ENCODE measurements around the gene PPP1CC. TPM values are rescaled to one million over a fixed set of nuclear protein-coding genes. Genes with fewer than 3 reads are reported as not detected.

The PPP1CC gene
- total RNA-seq, 4 donors from 2014 or later, result 87.3 to 127 (median 104) TPM

DNA sequence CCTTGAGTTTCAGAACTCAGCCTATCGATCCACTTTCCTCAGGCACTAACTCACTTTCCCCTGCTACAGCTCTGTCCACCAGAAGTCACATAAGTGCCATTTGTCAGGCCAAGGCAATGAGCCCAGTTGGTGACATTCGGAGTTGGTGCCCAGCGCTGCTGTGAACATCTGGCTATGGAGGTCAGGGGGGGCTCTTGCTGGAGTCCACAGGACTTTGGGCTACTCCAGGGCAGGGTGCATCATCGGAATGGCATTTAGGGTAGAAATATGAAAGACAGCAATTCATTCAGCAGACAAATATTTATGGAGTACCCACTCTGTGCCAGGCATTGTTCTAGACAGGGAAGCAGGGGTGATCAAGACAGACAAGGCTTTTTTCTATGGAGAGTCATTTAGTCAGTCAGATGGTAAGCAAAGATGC is 1.5 kb upstream of the PPP1CC start:
- ATAC-seq (ENCODE audit: low FRiP score) (peak; percentile 16), DNase-seq (ENCODE audit: low spot score) (no peak)

GRCh38 chr12:110743571-110744093 is 941 bp upstream of the PPP1CC start:
- DNase-seq (ENCODE audit: low spot score), result peak; percentile 49
- peak; percentile 33 for ATAC-seq (ENCODE audit: low FRiP score)
- TF ChIP-seq CTCF (IDR thresholded peaks at IDR 0.05), result no peak

More for the DNA sequence above, 1.5 kb upstream of the PPP1CC start:
- TF ChIP-seq CTCF (IDR thresholded peaks at IDR 0.05), result no peak

GRCh38 chr12:110742096-110742717 is 484 bp downstream of the PPP1CC start:
- peak; percentile 11 for ATAC-seq (ENCODE audit: low FRiP score)
- DNase-seq (ENCODE audit: low spot score), result no peak
- TF ChIP-seq CTCF (IDR thresholded peaks at IDR 0.05), result no peak

DNA sequence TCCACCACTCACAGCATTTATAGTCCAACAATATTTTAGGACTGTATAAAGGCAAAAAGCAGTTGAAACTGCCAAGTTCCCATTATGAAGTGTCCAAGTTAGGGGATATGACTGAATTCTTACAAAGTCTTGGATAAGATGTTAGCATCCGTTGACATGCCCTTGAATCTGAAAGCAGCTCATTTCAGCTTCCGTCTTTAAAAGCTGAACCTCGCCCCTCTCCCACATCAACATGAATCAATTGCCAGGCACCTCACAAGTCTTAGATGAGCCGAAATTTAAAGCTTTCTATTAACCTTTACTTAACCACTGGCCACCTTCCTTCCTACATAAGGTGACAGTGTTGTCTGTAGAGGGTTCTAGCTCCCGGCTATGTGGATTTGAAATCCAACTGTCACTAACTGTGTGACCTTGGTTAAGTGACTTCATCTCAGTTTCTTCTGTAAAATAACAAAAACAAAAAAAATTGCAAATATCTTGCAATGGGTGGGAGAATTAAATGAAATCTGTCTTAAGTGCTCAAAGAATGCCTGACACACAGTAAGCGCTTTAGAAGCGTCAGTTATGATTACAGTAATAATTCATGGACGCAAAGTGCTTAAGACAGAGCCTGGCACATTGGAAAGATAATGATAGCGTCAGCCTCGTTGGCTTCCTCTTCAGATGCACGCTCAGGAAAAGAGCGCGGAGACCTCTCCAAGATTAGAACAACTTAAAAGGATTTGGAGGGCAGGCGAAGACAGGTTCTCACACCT is 1.2 kb downstream of the PPP1CC start:
- DNase-seq (ENCODE audit: low spot score), result no peak
- TF ChIP-seq CTCF (IDR thresholded peaks at IDR 0.05), result no peak
- ATAC-seq (ENCODE audit: low FRiP score), result no peak

- TF ChIP-seq CTCF (IDR thresholded peaks at IDR 0.05), result no peak
- DNase-seq (ENCODE audit: low spot score) (no peak), ATAC-seq (ENCODE audit: low FRiP score) (no peak)
These were observed 2.8 kb downstream of the PPP1CC start for GRCh38 chr12:110739894-110740293.

DNA sequence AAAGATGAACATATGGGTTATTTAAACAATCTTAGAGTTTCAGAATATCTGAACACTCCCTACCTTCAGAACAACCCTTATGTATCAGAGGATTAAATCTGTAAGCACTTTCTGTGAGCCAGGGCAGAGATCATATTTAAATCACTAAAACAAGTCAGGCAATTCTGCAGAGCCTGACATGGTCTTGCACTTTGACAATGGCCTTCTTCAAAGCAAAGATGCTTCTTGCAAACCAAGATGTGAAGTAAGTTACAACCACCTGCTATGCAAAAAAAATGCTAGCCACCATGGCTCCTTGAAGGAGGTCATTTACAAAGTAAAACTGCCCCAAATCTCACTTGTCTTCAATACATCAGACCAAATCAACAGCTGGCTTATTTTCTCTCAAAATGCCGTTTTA is 3.2 kb downstream of the PPP1CC start:
- DNase-seq (ENCODE audit: low spot score) (no peak), ATAC-seq (ENCODE audit: low FRiP score) (no peak)

More for the DNA sequence above, 3.2 kb downstream of the PPP1CC start:
- TF ChIP-seq CTCF (IDR thresholded peaks at IDR 0.05), result no peak
